OCI-LY7 (cell line): ENCODE data around the gene METTL27. TPM values are rescaled to one million over a fixed set of nuclear protein-coding genes. Genes with fewer than 3 reads are reported as not detected.
"Not testable (repeated sequence)": the region's sequence is repeated elsewhere in the genome, so short reads cannot be mapped to it uniquely, and the experiment has no call there.

ENCODE experiments used
- BruUV-seq: library from RNA; stranded (reverse); fragments of 400-500 nt; replicated peaks from 2 replicates; lab custom pipeline; 2021; lab: Mats Ljungman, UMichigan
- CTCF ChIA-PET: fragments of 300-600 bp; sonication (Branson Sonifier 250); formaldehyde crosslinking; loops from one replicate; lab custom pipeline; 2022; ENCODE audit warnings: antibody characterized with exemption; ENCODE audit not compliant: unreplicated experiment; lab: Charles Lee
- POLR2A ChIA-PET: fragments of 300-600 bp; sonication (Branson Sonifier 250); formaldehyde crosslinking; loops from one replicate; lab custom pipeline; 2022; ENCODE audit warnings: antibody characterized with exemption; lab: Charles Lee
- DNase-seq: peaks from one replicate; pipeline ENCODE4 v3.0.0-alpha.2; 2015; ENCODE audit warnings: low spot score
- H2AFZ ChIP-seq: fragments of 200-600 bp; sonication (generic), shearing (Covaris generic); 2 replicates; pipeline ENCODE4 v1.6.1; 2014; ENCODE audit warnings: mild to moderate bottlenecking, antibody characterized with exemption, low read length, moderate library complexity
- H3K27ac ChIP-seq: fragments of 200-600 bp; sonication (generic); 2 replicates; pipeline ENCODE4 v1.5.1; 2014; ENCODE audit warnings: mixed run types, low read depth, mild to moderate bottlenecking, moderate library complexity, low read length, inconsistent platforms; ENCODE audit not compliant: poor library complexity, severe bottlenecking
- H3K36me3 ChIP-seq: fragments of 200-600 bp; sonication (generic); 2 replicates; pipeline ENCODE4 v1.6.1; 2014; ENCODE audit warnings: mild to moderate bottlenecking, antibody characterized with exemption, low read length, moderate library complexity, mixed read lengths; ENCODE audit not compliant: insufficient read depth
- H3K4me1 ChIP-seq: fragments of 200-600 bp; sonication (generic); 2 replicates; pipeline ENCODE4 v1.5.1; 2014; ENCODE audit warnings: mild to moderate bottlenecking, low read length; ENCODE audit not compliant: insufficient read depth, poor library complexity, severe bottlenecking
- H3K4me2 ChIP-seq: fragments of 200-600 bp; sonication (generic); 2 replicates; pipeline ENCODE4 v1.6.1; 2014; ENCODE audit warnings: mild to moderate bottlenecking, low read length
- H3K4me3 ChIP-seq: fragments of 200-600 bp; sonication (generic); 2 replicates; pipeline ENCODE4 v1.5.1; 2014; ENCODE audit warnings: mild to moderate bottlenecking, low read depth, low read length; ENCODE audit not compliant: poor library complexity, severe bottlenecking
- H3K79me2 ChIP-seq: fragments of 200-600 bp; sonication (generic); 2 replicates; pipeline ENCODE4 v1.6.1; 2016; ENCODE audit warnings: low read depth, mild to moderate bottlenecking, low read length, moderate library complexity, mixed read lengths; ENCODE audit not compliant: insufficient read depth
- H3K9me2 ChIP-seq: fragments of 200-600 bp; sonication (generic); 2 replicates; pipeline ENCODE4 v1.6.1; 2016; ENCODE audit warnings: mild to moderate bottlenecking, low read length, mixed read lengths; ENCODE audit not compliant: insufficient read depth
- H3K9me3 ChIP-seq: fragments of 200-600 bp; sonication (generic); 2 replicates; pipeline ENCODE4 v1.6.1; 2014; ENCODE audit warnings: mild to moderate bottlenecking, mixed run types, low read length, mixed read lengths
- H4K20me1 ChIP-seq: fragments of 200-600 bp; sonication (generic); 2 replicates; pipeline ENCODE4 v1.6.1; 2014; ENCODE audit warnings: mild to moderate bottlenecking, antibody characterized with exemption, low read length, moderate library complexity, mixed read lengths; ENCODE audit not compliant: insufficient read depth
- CTCF ChIP-seq: fragments of 200-600 bp; sonication (generic); conservative IDR thresholded peaks from 2 replicates; pipeline ENCODE4 v1.5.1; 2014; ENCODE audit warnings: mild to moderate bottlenecking, antibody characterized with exemption, low read length, moderate library complexity, mixed read lengths
- EZH2phosphoT487 ChIP-seq: fragments of 200-600 bp; sonication (generic); IDR thresholded peaks from 2 replicates; pipeline ENCODE4 v1.6.1; 2018; ENCODE audit warnings: low read depth, borderline replicate concordance, mild to moderate bottlenecking, mixed run types, antibody characterized with exemption, low read length, moderate library complexity, mixed read lengths
- intact Hi-C: fragments of 100-400 bp; cut with micrococcal nuclease; formaldehyde crosslinking; loops from one replicate; pipeline ENCODE4 v1.10.0; 2022; ENCODE audit not compliant: unreplicated experiment
- total RNA-seq, 2 experiments: library from RNA; depleted of rRNA in 1 of 2; stranded (reverse); fragments of >200 nt in 1 of 2; shearing (Covaris generic) in 1 of 2; gene quantifications; 2 replicates each; pipeline ENCODE4 v1.2.3, GENCODE V29; 2014 to 2022

METTL27 gene
- total RNA-seq, 2 experiments from 2014 or later: 0.92 to 2.1 TPM

GRCh38 chr7:73823257-73823656 is 19.1 kb downstream of the METTL27 start:
- Histone ChIP-seq H3K4me2 (no peak overlapping the region), H3K4me3 (no peak overlapping the region), H4K20me1 (no peaks in the 10 kb centered on the region), H3K4me1 (peaks cover 17% of the 10 kb centered on the region), H3K27ac (no peak overlapping the region), H2AFZ (no peak overlapping the region), H3K9me3 (no peaks in the 10 kb centered on the region), H3K79me2 (no peaks in the 10 kb centered on the region), H3K36me3 (no peaks in the 10 kb centered on the region), H3K9me2 (no peaks in the 10 kb centered on the region)
- TF ChIP-seq CTCF (no peak), EZH2phosphoT487 (no peak)
- intact Hi-C loops: no loop called here
- no peak for DNase-seq
- CTCF ChIA-PET: interaction anchor here (0.6 kb wide), 1 partner anchor 100 kb away, joined by 4 read pairs; no protein-coding TSS in a partner anchor
- POLR2A ChIA-PET: no interaction called here
- no TSS peak for BruUV-seq

GRCh38 chr7:73822319-73823173 is 19.8 kb downstream of the METTL27 start:
- no peaks in the 10 kb centered on the region for H4K20me1 ChIP-seq
- H3K4me1 ChIP-seq: peaks cover 10% of the 10 kb centered on the region
- POLR2A ChIA-PET: interaction anchor here (0.6 kb wide), 1 partner anchor 735 kb away, joined by 4 read pairs; no protein-coding TSS in a partner anchor
- H3K9me3 ChIP-seq: no peaks in the 10 kb centered on the region
- H3K36me3 ChIP-seq: no peaks in the 10 kb centered on the region
- no peak overlapping the region for H3K27ac ChIP-seq
- H3K4me3 ChIP-seq: no peak overlapping the region
- no TSS peak for BruUV-seq
- CTCF ChIA-PET: no interaction called here
- H3K9me2 ChIP-seq: no peaks in the 10 kb centered on the region
- no peak overlapping the region for H3K4me2 ChIP-seq
- no peak for DNase-seq
- H3K79me2 ChIP-seq: no peaks in the 10 kb centered on the region
- TF ChIP-seq CTCF (no peak), EZH2phosphoT487 (no peak)
- intact Hi-C loops: no loop called here
- no peak overlapping the region for H2AFZ ChIP-seq

GRCh38 chr7:73821597-73822285 is 20.6 kb downstream of the METTL27 start:
- intact Hi-C loops, DNase-seq, CTCF ChIA-PET, H4K20me1 ChIP-seq, H3K36me3 ChIP-seq, BruUV-seq, H3K79me2 ChIP-seq, H3K4me1 ChIP-seq, H3K4me2 ChIP-seq, H2AFZ ChIP-seq, H3K9me3 ChIP-seq, H3K4me3 ChIP-seq, H3K27ac ChIP-seq, H3K9me2 ChIP-seq: not testable (repeated sequence)
- POLR2A ChIA-PET: interaction anchor here (0.6 kb wide), 1 partner anchor 736 kb away, joined by 4 read pairs; no protein-coding TSS in a partner anchor
